ENCODE results near the gene ONECUT3. TPM values are rescaled to one million over a fixed set of nuclear protein-coding genes. Genes with fewer than 3 reads are reported as not detected.

The ONECUT3 gene
- total RNA-seq, 3 donors from 2014 or later: not detected

GRCh38 chr19:1734321-1734966 is 18.9 kb upstream of the ONECUT3 start:
- no peaks in the 10 kb centered on the region for H3K36me3 ChIP-seq (ENCODE audit: low read depth)
- ATAC-seq (no peak), DNase-seq (no peak)
- H3K4me3 ChIP-seq: no peak overlapping the region
- intact Hi-C loops (cut with DNase I, micrococcal nuclease): no loop called here
- H3K9me3 ChIP-seq: no peaks in the 10 kb centered on the region
- H3K4me1 ChIP-seq (ENCODE audit: low read depth): no peaks in the 10 kb centered on the region
- TF ChIP-seq CTCF (IDR thresholded peaks at IDR 0.05): no peak

- Histone ChIP-seq H3K4me1 (ENCODE audit: low read depth) (no peaks in the 10 kb centered on the region), H3K9me3 (no peaks in the 10 kb centered on the region), H3K4me3 (no peak overlapping the region), H3K36me3 (ENCODE audit: low read depth) (no peaks in the 10 kb centered on the region)
- no peak for TF ChIP-seq CTCF (IDR thresholded peaks at IDR 0.05)
- ATAC-seq (no peak), DNase-seq (no peak)
- intact Hi-C loops (cut with DNase I, micrococcal nuclease): no loop called here
These were observed 17.0 kb upstream of the ONECUT3 start for GRCh38 chr19:1736280-1736679.

GRCh38 chr19:1736927-1737326 is 16.4 kb upstream of the ONECUT3 start:
- H3K4me3 ChIP-seq: no peak overlapping the region
- H3K4me1 ChIP-seq (ENCODE audit: low read depth): no peaks in the 10 kb centered on the region
- no peak for TF ChIP-seq CTCF (IDR thresholded peaks at IDR 0.05)
- intact Hi-C loops (cut with DNase I, micrococcal nuclease): no loop called here
- DNase-seq (no peak), ATAC-seq (no peak)
- H3K9me3 ChIP-seq: no peaks in the 10 kb centered on the region
- H3K36me3 ChIP-seq (ENCODE audit: low read depth): no peaks in the 10 kb centered on the region

- Histone ChIP-seq H3K4me1 (ENCODE audit: low read depth) (no peaks in the 10 kb centered on the region), H3K9me3 (no peaks in the 10 kb centered on the region), H3K4me3 (no peak overlapping the region), H3K36me3 (ENCODE audit: low read depth) (no peaks in the 10 kb centered on the region)
- no peak for TF ChIP-seq CTCF (IDR thresholded peaks at IDR 0.05)
- intact Hi-C loops (cut with DNase I, micrococcal nuclease): no loop called here
- ATAC-seq (no peak), DNase-seq (no peak)
These were observed 13.2 kb upstream of the ONECUT3 start for GRCh38 chr19:1739960-1740629.

GRCh38 chr19:1742989-1743696 is 10.2 kb upstream of the ONECUT3 start:
- H3K4me1 ChIP-seq (ENCODE audit: low read depth): peaks cover 5% of the 10 kb centered on the region
- ATAC-seq (no peak), DNase-seq (no peak)
- no peaks in the 10 kb centered on the region for H3K9me3 ChIP-seq
- intact Hi-C loops (cut with DNase I, micrococcal nuclease): no loop called here
- no peak for TF ChIP-seq CTCF (IDR thresholded peaks at IDR 0.05)
- H3K36me3 ChIP-seq (ENCODE audit: low read depth): no peaks in the 10 kb centered on the region
- no peak overlapping the region for H3K4me3 ChIP-seq
